Nephron (organoid): ENCODE results near the gene ADD3.

ENCODE experiments used
- H3K27ac Mint-ChIP-seq, 3 experiments: 2 replicates each; pipeline ENCODE4 v1.8.0; 2020; ENCODE audit warnings: mixed read lengths in 3 of 3, mild to moderate bottlenecking in 2 of 3, moderate library complexity in 1 of 3
- H3K27me3 Mint-ChIP-seq: 2 replicates; pipeline ENCODE4 v1.8.0; 2021; ENCODE audit warnings: low read depth, mild to moderate bottlenecking, moderate library complexity, mixed read lengths
- H3K36me3 Mint-ChIP-seq: 2 replicates; pipeline ENCODE4 v1.8.0; 2020; ENCODE audit warnings: low read depth, mixed read lengths
- H3K4me1 Mint-ChIP-seq: 2 replicates; pipeline ENCODE4 v1.8.0; 2020; ENCODE audit warnings: mixed read lengths
- H3K4me3 Mint-ChIP-seq, 3 experiments: 2 replicates each; pipeline ENCODE4 v1.8.0; 2020; ENCODE audit warnings: mild to moderate bottlenecking in 3 of 3, mixed read lengths in 3 of 3, moderate library complexity in 2 of 3
- H3K9me3 Mint-ChIP-seq: 2 replicates; pipeline ENCODE4 v1.8.0; 2020; ENCODE audit warnings: mixed read lengths
- CTCF ChIP-seq, 3 experiments: fragments of 200-600 bp; sonication (generic); IDR thresholded peaks; one replicate each; pipeline ENCODE4 v1.5.0; 2021; ENCODE audit warnings: antibody characterized with exemption in 3 of 3; ENCODE audit not compliant: unreplicated experiment in 3 of 3

Gene ADD3

GRCh38 chr10:110007701-110008517 lies at the start of gene ADD3:
Gene ADD3 (plus strand): TSS chr10:110007984. CDS start chr10:110100654, 92,670 bp downstream.
- peaks cover 49% of the 10 kb centered on the region for H3K4me1 Mint-ChIP-seq
- no peaks in the 10 kb centered on the region for H3K27me3 Mint-ChIP-seq
- no peak for TF ChIP-seq CTCF (IDR thresholded peaks at IDR 0.05; ENCODE audit: unreplicated experiment in 3 of 3)
- no peaks in the 10 kb centered on the region for H3K9me3 Mint-ChIP-seq
- no peaks in the 10 kb centered on the region for H3K36me3 Mint-ChIP-seq
- no peak within 1 kb of the TSS for H3K4me3 Mint-ChIP-seq
- H3K27ac Mint-ChIP-seq = peak within 1 kb of the TSS in 1 of 3 experiments; percentile 95

GRCh38 chr10:109958059-109958458 lies 49.7 kb upstream of the ADD3 start:
- no peak for TF ChIP-seq CTCF (IDR thresholded peaks at IDR 0.05; ENCODE audit: unreplicated experiment in 3 of 3)
- Mint-ChIP-seq H3K4me1 (peaks cover 59% of the 10 kb centered on the region), H3K27ac (peak overlapping the region; percentile 42 to 89 (median 88)), H3K27me3 (no peaks in the 10 kb centered on the region), H3K36me3 (peaks cover 5% of the 10 kb centered on the region), H3K4me3 (no peak overlapping the region), H3K9me3 (peaks cover 6% of the 10 kb centered on the region)

- no peak overlapping the region for H3K4me3 Mint-ChIP-seq
- TF ChIP-seq CTCF (IDR thresholded peaks at IDR 0.05; ENCODE audit: unreplicated experiment in 3 of 3) = no peak
Measured at GRCh38 chr10:109959259-109960145, 48.3 kb upstream of the ADD3 start.

GRCh38 chr10:109960682-109961081 lies 47.1 kb upstream of the ADD3 start:
- Mint-ChIP-seq H3K9me3 (no peaks in the 10 kb centered on the region), H3K4me1 (peaks cover 80% of the 10 kb centered on the region), H3K27me3 (no peaks in the 10 kb centered on the region), H3K36me3 (no peaks in the 10 kb centered on the region), H3K27ac (peak overlapping the region; percentile 83 to 98 (median 89)), H3K4me3 (peak overlapping the region in 1 of 3 experiments; percentile 6)
- no peak for TF ChIP-seq CTCF (IDR thresholded peaks at IDR 0.05; ENCODE audit: unreplicated experiment in 3 of 3)

More at GRCh38 chr10:109959259-109960145, 48.3 kb upstream of the ADD3 start:
- Mint-ChIP-seq H3K36me3 (no peaks in the 10 kb centered on the region), H3K27ac (peak overlapping the region; percentile 42 to 89 (median 88)), H3K27me3 (no peaks in the 10 kb centered on the region), H3K4me1 (peaks cover 73% of the 10 kb centered on the region), H3K9me3 (no peaks in the 10 kb centered on the region)

- no peak for TF ChIP-seq CTCF (IDR thresholded peaks at IDR 0.05; ENCODE audit: unreplicated experiment in 3 of 3)
- no peaks in the 10 kb centered on the region for H3K36me3 Mint-ChIP-seq
- H3K27me3 Mint-ChIP-seq = no peaks in the 10 kb centered on the region
- no peaks in the 10 kb centered on the region for H3K9me3 Mint-ChIP-seq
- H3K4me1 Mint-ChIP-seq = peaks cover 81% of the 10 kb centered on the region
- H3K27ac Mint-ChIP-seq = peak overlapping the region; percentile 83 to 98 (median 89)
- peak overlapping the region in 2 of 3 experiments; percentile 40 to 51 for H3K4me3 Mint-ChIP-seq
Measured at GRCh38 chr10:109961174-109962001, 46.4 kb upstream of the ADD3 start.
